ENCODE measurements around the gene ZNF507.
A peak's percentile ranks its signal among the peaks of the same experiment; 100 is the strongest.
"Not testable (repeated sequence)": the region's sequence is repeated elsewhere in the genome, so short reads cannot be mapped to it uniquely, and the experiment has no call there.

Gene ZNF507

GRCh38 chr19:32415246-32415645, 69.8 kb downstream of the ZNF507 start:
- no peak for DNase-seq

GRCh38 chr19:32415669-32416068, 70.3 kb downstream of the ZNF507 start:
- DNase-seq, result peak; percentile 18 to 45 (median 18)

- no peak for DNase-seq
Observed at GRCh38 chr19:32416749-32417456, 71.5 kb downstream of the ZNF507 start.

DNA sequence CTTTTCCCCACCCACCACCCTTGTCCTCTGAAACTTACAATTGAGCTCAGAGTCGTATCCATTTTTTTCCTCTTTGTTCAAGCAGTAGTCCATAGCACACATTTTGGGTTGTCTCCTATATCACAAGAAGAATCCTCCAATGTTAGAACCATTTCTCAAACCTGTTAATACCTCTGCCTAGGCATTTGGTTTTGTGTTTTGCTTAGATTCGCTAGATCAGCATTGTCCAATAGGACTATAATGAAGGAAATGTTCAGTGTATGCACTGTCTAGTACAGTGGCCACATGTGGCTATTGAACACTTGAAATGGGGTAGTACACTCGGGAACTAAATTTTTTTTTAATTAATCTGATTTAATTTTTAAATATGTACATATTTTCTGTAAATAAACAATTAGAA, 72.7 kb downstream of the ZNF507 start:
- no peak for DNase-seq

DNA sequence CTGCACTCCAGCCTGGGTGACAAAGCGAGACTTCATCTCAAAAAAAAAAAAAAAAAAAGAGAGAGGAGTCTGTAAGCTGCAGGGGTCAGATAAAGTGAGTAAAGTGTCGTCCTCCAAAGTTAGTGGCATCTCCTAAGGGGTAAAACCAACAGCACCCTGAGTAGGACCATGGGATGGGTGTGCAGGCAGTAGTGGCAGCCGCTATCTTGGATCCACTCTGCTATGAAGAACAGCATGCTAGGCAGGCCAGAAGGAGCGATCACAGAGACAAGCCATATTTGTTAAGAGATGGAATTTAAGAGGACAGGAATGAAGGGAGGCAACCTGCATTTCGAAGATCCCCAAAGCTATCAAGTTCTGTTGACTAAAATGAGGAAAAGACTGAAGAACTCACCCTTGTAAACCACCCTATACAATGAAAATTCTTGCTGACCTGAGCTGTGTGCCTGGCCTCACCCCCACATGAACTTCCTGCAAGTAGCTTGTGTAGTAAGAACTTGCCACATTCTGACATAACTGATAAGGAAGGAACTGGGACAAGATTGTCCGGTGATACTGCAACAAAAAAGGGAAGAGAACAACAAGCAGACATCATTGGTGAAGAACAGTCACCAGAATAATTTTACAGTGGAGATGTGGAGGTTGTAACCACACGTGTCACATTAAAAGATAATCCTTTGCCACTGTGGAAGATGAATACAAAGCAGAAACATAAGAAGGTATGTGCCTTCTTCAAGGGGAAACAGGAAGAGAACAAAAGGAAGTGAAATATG, 76.4 kb downstream of the ZNF507 start:
- peak; percentile 54 to 69 (median 68) for DNase-seq

DNA sequence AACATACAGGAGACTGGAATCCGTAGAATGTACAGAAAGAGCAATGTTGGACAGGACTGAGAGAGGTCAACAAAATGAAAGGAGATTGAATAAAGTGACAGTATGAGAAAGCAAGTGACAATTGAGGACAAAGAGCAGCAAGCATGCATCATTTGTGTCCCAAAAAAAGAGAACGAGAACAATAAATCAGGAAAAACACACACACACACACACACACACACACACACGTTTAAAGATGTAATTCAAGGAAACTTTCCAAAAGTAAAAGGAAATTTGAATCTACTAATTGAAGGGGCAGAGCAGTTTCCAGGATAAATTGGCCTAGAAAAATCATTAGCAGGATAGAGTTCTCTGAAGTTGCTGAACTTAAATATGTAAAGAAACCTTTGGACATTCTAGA, 77.0 kb downstream of the ZNF507 start:
- no peak for DNase-seq

DNA sequence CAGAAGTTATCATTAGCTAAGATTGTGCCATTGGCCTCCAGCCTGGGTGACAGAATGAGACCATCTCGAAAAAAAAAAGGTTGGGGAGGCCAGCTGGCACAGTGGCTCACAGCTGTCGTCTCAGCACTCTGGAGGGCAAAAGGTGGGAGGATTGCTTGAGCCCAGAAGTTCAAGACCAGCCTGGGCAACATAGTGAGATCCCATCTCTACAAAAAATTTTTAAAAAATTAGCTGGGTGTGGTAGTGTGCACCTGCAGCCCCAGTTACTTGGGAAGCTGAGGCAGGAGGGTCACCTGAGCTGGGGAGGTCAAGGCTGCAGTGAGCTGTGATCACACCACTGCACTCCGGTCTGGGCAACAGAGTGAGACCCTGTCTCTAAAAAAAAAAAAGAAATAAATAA, 78.5 kb downstream of the ZNF507 start:
- DNase-seq, result not testable (repeated sequence)

DNA sequence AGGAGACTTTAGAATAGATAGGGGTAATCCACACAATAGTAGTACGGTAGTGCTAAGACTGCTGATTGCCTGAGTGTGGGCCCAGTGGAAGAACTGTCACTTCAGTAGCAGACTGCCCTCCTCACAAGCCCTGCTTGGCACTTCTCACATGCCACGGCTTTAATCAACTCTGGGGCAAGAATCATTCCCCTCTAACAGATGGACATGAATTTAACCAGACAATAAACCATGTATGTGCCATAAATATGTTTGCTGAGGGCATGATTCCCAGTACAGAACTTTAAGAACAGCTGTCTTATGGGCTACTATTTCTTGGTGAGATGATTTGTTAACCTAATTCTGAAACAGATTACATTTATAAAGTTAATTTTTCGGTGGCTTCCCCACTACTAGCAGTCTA, 82.1 kb downstream of the ZNF507 start:
- no peak for DNase-seq

- no peak for DNase-seq
Observed at GRCh38 chr19:32436692-32437091, 91.3 kb downstream of the ZNF507 start.

DNA sequence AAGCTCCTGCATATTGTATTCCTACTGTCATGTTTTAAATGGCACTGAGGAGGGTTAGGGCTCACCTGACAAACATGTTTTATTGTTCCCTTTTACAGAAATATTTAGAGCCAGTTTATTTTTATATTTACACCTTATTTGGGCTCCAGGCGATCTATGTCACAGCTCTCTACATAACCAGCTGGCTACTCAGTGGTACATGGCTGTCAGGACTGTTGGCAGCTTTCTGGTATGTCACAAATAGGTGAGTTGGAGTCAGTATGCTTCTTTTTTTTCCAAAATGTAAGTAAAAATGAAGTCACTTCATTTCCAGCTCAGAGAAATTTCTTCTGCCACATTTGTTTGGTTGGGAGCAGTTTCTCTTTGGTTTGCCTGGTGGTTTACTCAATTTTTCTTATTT, 91.7 kb downstream of the ZNF507 start:
- no peak for DNase-seq
